Natural killer cell (primary cell): Measurements from ENCODE around the gene ZCCHC14. TPM values are rescaled to one million over a fixed set of nuclear protein-coding genes. Genes with fewer than 3 reads are reported as not detected.

Experiments
- ATAC-seq, 3 donors: fragments of 150-1000 bp in 2 of 3; fragments of 200-7000 bp in 1 of 3; cut with Tn5 transposase; 1 replicate in 1 of 3; 2 replicates in 2 of 3; pipeline ENCODE4 v1.10.0; 2021; ENCODE audit warnings: mild to moderate bottlenecking in 2 of 3, moderate library complexity in 2 of 3
- DNase-seq, 2 donors: peaks; one replicate each; pipeline versions ENCODE4 v3.0.0 to v3.0.0-alpha.2; 2013 to 2021; ENCODE audit warnings: mixed read lengths in 1 of 2
- H3K27ac ChIP-seq: one replicate; pipeline ENCODE4 v1.5.1; 2013; ENCODE audit warnings: mild to moderate bottlenecking, low read length
- H3K27me3 ChIP-seq: one replicate; pipeline ENCODE4 v1.6.1; 2013; ENCODE audit warnings: low read length; ENCODE audit not compliant: control insufficient read depth, insufficient read depth
- H3K36me3 ChIP-seq: one replicate; pipeline ENCODE4 v1.6.1; 2013; ENCODE audit warnings: low read length; ENCODE audit not compliant: control insufficient read depth, insufficient read depth
- H3K4me1 ChIP-seq: one replicate; pipeline ENCODE4 v1.6.1; 2013; ENCODE audit warnings: low read length; ENCODE audit not compliant: control insufficient read depth, insufficient read depth
- H3K4me3 ChIP-seq: one replicate; pipeline ENCODE4 v1.5.1; 2013; ENCODE audit warnings: low read length
- H3K9me3 ChIP-seq: one replicate; pipeline ENCODE4 v1.6.1; 2013; ENCODE audit warnings: low read length; ENCODE audit not compliant: control insufficient read depth, insufficient read depth
- H3K27ac Mint-ChIP-seq, 2 donors: one replicate each; pipeline ENCODE4 v1.8.0; 2022; ENCODE audit warnings: mild to moderate bottlenecking in 2 of 2, mixed read lengths in 2 of 2, moderate library complexity in 1 of 2
- H3K27me3 Mint-ChIP-seq, 2 donors: one replicate each; pipeline ENCODE4 v1.8.0; 2022; ENCODE audit warnings: low read depth in 2 of 2, mixed read lengths in 2 of 2
- H3K36me3 Mint-ChIP-seq: one replicate; pipeline ENCODE4 v1.8.0; 2022; ENCODE audit warnings: mixed read lengths
- H3K4me1 Mint-ChIP-seq, 2 donors: one replicate each; pipeline ENCODE4 v1.8.0; 2022; ENCODE audit warnings: mixed read lengths in 2 of 2
- H3K4me3 Mint-ChIP-seq: one replicate; pipeline ENCODE4 v1.8.0; 2022; ENCODE audit warnings: mild to moderate bottlenecking, moderate library complexity, mixed read lengths
- H3K9me3 Mint-ChIP-seq, 2 donors: one replicate each; pipeline ENCODE4 v1.8.0; 2022; ENCODE audit warnings: mixed read lengths in 2 of 2
- WGBS: methylation state at CpG from one replicate; pipeline ENCODE4 v1.1.7; 2013; ENCODE audit warnings: missing lambda C conversion rate; ENCODE audit not compliant: insufficient coverage; 5-methylcytosine and 5-hydroxymethylcytosine counted together
- intact Hi-C: fragments of 100-400 bp; cut with micrococcal nuclease; formaldehyde crosslinking; loops from one replicate; pipeline ENCODE4 v1.14.2; 2022
- total RNA-seq, 4 donors: library from RNA; stranded (reverse); fragments of 120-200 nt in 1 of 4; gene quantifications; one replicate each; pipeline versions ENCODE4 v1.2.3 to v1.2.4, GENCODE V29; 2013 to 2022
- TF ChIP-seq, protein P1 (sequence below): fragments of 200-600 bp; IDR thresholded peaks from one replicate; pipeline ENCODE4 v1.8.0; 2022; ENCODE audit warnings: antibody characterized with exemption

Gene ZCCHC14
- total RNA-seq, 3 donors from 2014 or later (not counting 1 experiment from before 2014, with no cell fraction given), result 12.2 to 20.9 (median 19.2) TPM

DNA sequence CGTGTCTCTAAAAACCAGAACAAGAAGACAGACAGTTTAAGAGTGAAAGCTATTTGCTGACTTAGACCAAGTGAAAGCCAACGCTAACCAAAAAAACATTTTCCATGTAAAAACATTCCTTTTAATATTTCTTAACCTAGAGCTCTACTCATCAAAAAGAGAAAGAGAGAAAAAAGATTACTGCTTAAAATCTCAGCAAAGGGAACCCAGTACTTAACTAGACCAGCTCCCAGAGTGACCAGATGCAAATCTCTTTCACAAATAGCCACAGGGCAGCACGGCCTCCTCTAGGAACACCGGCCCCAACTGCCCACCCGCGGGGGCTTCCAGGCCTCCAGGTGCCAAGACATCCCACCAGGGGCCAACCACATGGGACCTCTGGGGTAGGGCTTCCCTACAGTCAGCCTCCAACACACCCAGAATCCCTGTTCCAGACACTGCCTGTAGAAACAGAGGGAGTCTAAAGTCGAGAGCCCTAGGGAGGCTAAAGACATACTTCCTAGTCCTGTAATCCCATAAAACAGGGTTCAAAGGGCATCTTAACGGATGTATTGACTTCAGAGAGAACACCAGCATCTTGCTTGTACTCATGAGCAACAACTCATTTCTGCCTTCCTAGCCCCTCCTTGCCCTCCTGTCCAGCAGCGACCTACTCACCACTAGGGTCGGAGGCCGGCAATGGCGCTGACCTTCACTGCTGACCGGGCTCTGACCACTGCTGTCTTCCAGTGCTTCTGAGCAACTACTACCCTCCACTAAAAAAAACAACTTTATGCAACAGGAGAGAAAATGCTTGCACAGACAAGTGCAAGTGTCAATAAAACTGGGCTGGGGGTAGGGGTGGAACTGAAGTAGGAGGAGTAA is 21.3 kb downstream of the ZCCHC14 start:
- no peak overlapping the region for H3K27ac ChIP-seq
- WGBS, result 93% methylated on average over 13 of the region's 13 CpGs
- Mint-ChIP-seq H3K4me3 (no peak overlapping the region), H3K27me3 (no peaks in the 10 kb centered on the region), H3K36me3 (no peaks in the 10 kb centered on the region), H3K27ac (no peak overlapping the region), H3K4me1 (peaks cover 19 to 35% of the 10 kb centered on the region in 2 donors), H3K9me3 (no peaks in the 10 kb centered on the region)
- no peaks in the 10 kb centered on the region for H3K27me3 ChIP-seq
- no peaks in the 10 kb centered on the region for H3K9me3 ChIP-seq
- no peak overlapping the region for H3K4me3 ChIP-seq
- TF ChIP-seq, protein P1, sequence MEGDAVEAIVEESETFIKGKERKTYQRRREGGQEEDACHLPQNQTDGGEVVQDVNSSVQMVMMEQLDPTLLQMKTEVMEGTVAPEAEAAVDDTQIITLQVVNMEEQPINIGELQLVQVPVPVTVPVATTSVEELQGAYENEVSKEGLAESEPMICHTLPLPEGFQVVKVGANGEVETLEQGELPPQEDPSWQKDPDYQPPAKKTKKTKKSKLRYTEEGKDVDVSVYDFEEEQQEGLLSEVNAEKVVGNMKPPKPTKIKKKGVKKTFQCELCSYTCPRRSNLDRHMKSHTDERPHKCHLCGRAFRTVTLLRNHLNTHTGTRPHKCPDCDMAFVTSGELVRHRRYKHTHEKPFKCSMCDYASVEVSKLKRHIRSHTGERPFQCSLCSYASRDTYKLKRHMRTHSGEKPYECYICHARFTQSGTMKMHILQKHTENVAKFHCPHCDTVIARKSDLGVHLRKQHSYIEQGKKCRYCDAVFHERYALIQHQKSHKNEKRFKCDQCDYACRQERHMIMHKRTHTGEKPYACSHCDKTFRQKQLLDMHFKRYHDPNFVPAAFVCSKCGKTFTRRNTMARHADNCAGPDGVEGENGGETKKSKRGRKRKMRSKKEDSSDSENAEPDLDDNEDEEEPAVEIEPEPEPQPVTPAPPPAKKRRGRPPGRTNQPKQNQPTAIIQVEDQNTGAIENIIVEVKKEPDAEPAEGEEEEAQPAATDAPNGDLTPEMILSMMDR, result no peak
- ATAC-seq, result no peak
- no peaks in the 10 kb centered on the region for H3K4me1 ChIP-seq
- DNase-seq, result no peak
- intact Hi-C loops, result no loop called here
- no peaks in the 10 kb centered on the region for H3K36me3 ChIP-seq

DNA sequence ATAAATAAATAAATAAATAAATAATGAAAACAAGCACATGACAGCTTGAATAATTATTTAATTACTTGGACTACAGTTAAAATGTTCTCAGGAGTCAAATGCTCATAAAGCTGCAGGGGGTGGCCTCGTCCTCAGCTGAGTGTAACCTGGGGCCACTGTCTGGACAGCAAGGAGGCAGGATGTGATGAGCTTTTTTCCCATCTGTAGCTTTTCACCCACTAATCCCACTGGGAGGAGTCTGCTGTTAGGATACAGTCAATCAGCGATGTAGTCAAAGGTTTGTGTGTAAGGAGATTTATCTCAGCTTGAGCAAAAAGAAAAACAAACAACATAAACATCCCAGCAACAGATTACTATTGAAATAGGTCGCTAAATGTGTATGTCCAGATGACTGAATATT is 22.5 kb downstream of the ZCCHC14 start:
- 91% methylated on average over 2 of the region's 3 CpGs for WGBS
- Mint-ChIP-seq H3K27ac (no peak overlapping the region), H3K9me3 (no peaks in the 10 kb centered on the region), H3K36me3 (no peaks in the 10 kb centered on the region), H3K4me3 (no peak overlapping the region), H3K4me1 (peaks cover 10 to 25% of the 10 kb centered on the region in 2 donors), H3K27me3 (no peaks in the 10 kb centered on the region)
- no peaks in the 10 kb centered on the region for H3K36me3 ChIP-seq
- TF ChIP-seq, protein P1, result no peak
- no peak for ATAC-seq
- no peaks in the 10 kb centered on the region for H3K9me3 ChIP-seq
- H3K27me3 ChIP-seq, result no peaks in the 10 kb centered on the region
- H3K4me1 ChIP-seq, result peaks cover 7% of the 10 kb centered on the region
- H3K27ac ChIP-seq, result no peak overlapping the region
- no peak for DNase-seq
- H3K4me3 ChIP-seq, result no peak overlapping the region
- intact Hi-C loops, result no loop called here

DNA sequence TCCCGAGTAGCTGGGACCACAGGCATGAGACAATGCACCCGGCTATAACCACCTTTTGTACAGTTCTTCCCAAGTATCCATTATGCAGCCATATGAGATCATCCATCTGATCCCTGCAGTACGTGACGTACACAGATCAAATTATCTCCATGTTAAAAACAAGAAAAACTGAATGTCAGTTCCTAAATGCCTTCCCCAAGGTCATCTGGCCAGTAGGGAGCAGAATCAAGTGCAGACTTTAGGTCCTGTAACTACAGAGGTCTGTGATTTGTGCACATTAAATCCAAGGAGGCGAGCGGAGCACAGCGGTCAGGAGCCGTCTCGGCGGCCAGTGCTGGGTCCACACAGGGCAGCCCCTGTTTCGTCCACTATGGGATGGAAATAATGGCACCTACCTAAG is 23.7 kb downstream of the ZCCHC14 start:
- Histone ChIP-seq H3K4me3 (no peak overlapping the region), H3K27me3 (no peaks in the 10 kb centered on the region), H3K4me1 (peaks cover 18% of the 10 kb centered on the region), H3K9me3 (no peaks in the 10 kb centered on the region), H3K27ac (no peak overlapping the region), H3K36me3 (no peaks in the 10 kb centered on the region)
- no peaks in the 10 kb centered on the region for H3K36me3 Mint-ChIP-seq
- no peak overlapping the region for H3K27ac Mint-ChIP-seq
- no peak overlapping the region for H3K4me3 Mint-ChIP-seq
- DNase-seq (no peak), ATAC-seq (no peak)
- TF ChIP-seq, protein P1, result no peak
- no peaks in the 10 kb centered on the region for H3K27me3 Mint-ChIP-seq
- peaks cover 22 to 28% of the 10 kb centered on the region in 2 donors for H3K4me1 Mint-ChIP-seq
- no peaks in the 10 kb centered on the region for H3K9me3 Mint-ChIP-seq
- WGBS, result 89% methylated on average over 11 of the region's 11 CpGs
- intact Hi-C loops, result no loop called here

DNA sequence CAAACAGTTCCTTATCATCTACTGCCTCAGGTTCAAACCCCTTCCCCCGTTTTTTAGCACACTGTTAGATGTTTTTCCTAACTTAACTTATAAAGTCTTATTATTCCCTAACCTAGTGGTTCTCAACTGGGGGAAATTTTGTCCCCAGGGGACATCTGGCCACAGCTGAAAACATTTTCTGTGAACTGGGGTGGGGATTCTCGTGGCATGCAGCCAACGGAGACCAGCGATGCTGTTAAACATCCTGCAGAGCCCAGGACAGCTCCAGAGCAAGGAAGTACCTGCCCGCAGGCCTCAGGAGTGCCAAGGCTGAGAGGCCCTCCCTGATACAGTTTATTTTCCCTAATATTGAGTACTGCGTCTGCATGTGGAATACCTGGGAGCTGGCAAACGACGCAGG is 24.3 kb downstream of the ZCCHC14 start:
- ATAC-seq (no peak), DNase-seq (no peak)
- Mint-ChIP-seq H3K4me3 (no peak overlapping the region), H3K4me1 (peaks cover 28% of the 10 kb centered on the region in 2 donors), H3K27ac (no peak overlapping the region), H3K36me3 (no peaks in the 10 kb centered on the region), H3K9me3 (no peaks in the 10 kb centered on the region), H3K27me3 (no peaks in the 10 kb centered on the region)
- Histone ChIP-seq H3K27ac (no peak overlapping the region), H3K9me3 (no peaks in the 10 kb centered on the region), H3K27me3 (no peaks in the 10 kb centered on the region), H3K36me3 (no peaks in the 10 kb centered on the region), H3K4me3 (no peak overlapping the region), H3K4me1 (peaks cover 24% of the 10 kb centered on the region)
- WGBS, result 72% methylated on average over 8 of the region's 8 CpGs
- intact Hi-C loops, result no loop called here
- TF ChIP-seq, protein P1, result no peak
